Activated effector memory CD4-positive, alpha-beta T cell treated with anti-CD3 and anti-CD28 coated beads, Interleukin-2, amount 50 U/mL, for 16 hours (primary cell): Measurements from ENCODE around the gene TADA2A.
"Not testable (repeated sequence)": the region's sequence is repeated elsewhere in the genome, so short reads cannot be mapped to it uniquely, and the experiment has no call there.

Experiments used
- DNase-seq: peaks from one replicate; pipeline ENCODE4 v3.0.0-alpha.2; 2020

TADA2A gene

GRCh38 chr17:37400505-37400904, 6.2 kb upstream of the TADA2A start:
- DNase-seq: no peak

- not testable (repeated sequence) for DNase-seq
Observed at GRCh38 chr17:37405522-37405921, 1.2 kb upstream of the TADA2A start.

- DNase-seq: no peak
Observed at GRCh38 chr17:37405955-37406634, 591 bp upstream of the TADA2A start.

GRCh38 chr17:37408145-37408479, 1.4 kb downstream of the TADA2A start:
- not testable (repeated sequence) for DNase-seq

GRCh38 chr17:37410357-37410756, 3.7 kb downstream of the TADA2A start:
- DNase-seq: no peak

- no peak for DNase-seq
Observed at GRCh38 chr17:37413875-37414519, 7.3 kb downstream of the TADA2A start.

- DNase-seq: no peak
Observed at GRCh38 chr17:37417852-37418251, 11.2 kb downstream of the TADA2A start.

- no peak for DNase-seq
Observed at GRCh38 chr17:37422971-37423625, 16.4 kb downstream of the TADA2A start.

GRCh38 chr17:37425268-37425667, 18.6 kb downstream of the TADA2A start:
- DNase-seq: no peak

- DNase-seq: no peak
Observed at GRCh38 chr17:37429039-37429438, 22.4 kb downstream of the TADA2A start.

GRCh38 chr17:37429453-37429852, 22.8 kb downstream of the TADA2A start:
- DNase-seq: no peak

- DNase-seq: no peak
Observed at GRCh38 chr17:37430051-37430627, 23.5 kb downstream of the TADA2A start.

GRCh38 chr17:37432671-37433070, 26.0 kb downstream of the TADA2A start:
- DNase-seq: no peak

GRCh38 chr17:37438141-37438540, 31.5 kb downstream of the TADA2A start:
- no peak for DNase-seq

- DNase-seq: no peak
Observed at GRCh38 chr17:37440424-37440823, 33.7 kb downstream of the TADA2A start.

GRCh38 chr17:37441369-37442014, 34.8 kb downstream of the TADA2A start:
- DNase-seq: not testable (repeated sequence)

GRCh38 chr17:37446027-37446426, 39.3 kb downstream of the TADA2A start:
- DNase-seq: no peak

- DNase-seq: no peak
Observed at GRCh38 chr17:37447641-37448040, 41.0 kb downstream of the TADA2A start.

- DNase-seq: no peak
Observed at GRCh38 chr17:37450112-37450511, 43.4 kb downstream of the TADA2A start.

GRCh38 chr17:37457801-37458200, 51.1 kb downstream of the TADA2A start:
- DNase-seq: not testable (repeated sequence)

GRCh38 chr17:37458805-37459204, 52.1 kb downstream of the TADA2A start:
- DNase-seq: no peak

- no peak for DNase-seq
Observed at GRCh38 chr17:37461668-37462067, 55.0 kb downstream of the TADA2A start.

GRCh38 chr17:37462492-37462891, 55.8 kb downstream of the TADA2A start:
- DNase-seq: no peak
